Hepatocyte (in vitro differentiated cells): ENCODE data around the gene AP3D1. TPM values are rescaled to one million over a fixed set of nuclear protein-coding genes. Genes with fewer than 3 reads are reported as not detected.

Source experiments
- DNase-seq: peaks from one replicate; pipeline ENCODE4 v3.0.0-alpha.2; 2016; ENCODE audit warnings: low spot score
- H2AFZ ChIP-seq: fragments of 200-600 bp; sonication (generic); 2 replicates; pipeline ENCODE4 v1.6.0; 2016; ENCODE audit warnings: antibody characterized with exemption, mild to moderate bottlenecking
- H3K27ac ChIP-seq: fragments of 200-600 bp; sonication (generic); 2 replicates; pipeline ENCODE4 v1.5.1; 2016; ENCODE audit warnings: mild to moderate bottlenecking
- H3K27me3 ChIP-seq: fragments of 200-600 bp; sonication (generic); 2 replicates; pipeline ENCODE4 v1.6.1; 2016
- H3K36me3 ChIP-seq: fragments of 200-600 bp; sonication (generic); replicated peaks from 2 replicates; pipeline ENCODE4 v1.5.1; 2016; ENCODE audit warnings: low read depth; ENCODE audit not compliant: insufficient read depth
- H3K4me1 ChIP-seq: fragments of 200-600 bp; sonication (generic); 2 replicates; pipeline ENCODE4 v1.5.1; 2016; ENCODE audit warnings: mild to moderate bottlenecking, moderate library complexity; ENCODE audit not compliant: insufficient read depth
- H3K4me2 ChIP-seq: fragments of 200-600 bp; sonication (generic); 2 replicates; pipeline ENCODE4 v1.6.0; 2016
- H3K4me3 ChIP-seq: fragments of 200-600 bp; sonication (generic); 2 replicates; pipeline ENCODE4 v1.5.1; 2016; ENCODE audit warnings: mild to moderate bottlenecking
- H3K79me2 ChIP-seq: fragments of 200-600 bp; sonication (generic); 2 replicates; pipeline ENCODE4 v1.6.0; 2017; ENCODE audit warnings: mild to moderate bottlenecking
- H3K9me2 ChIP-seq: fragments of 200-600 bp; sonication (generic); replicated peaks from 2 replicates; pipeline ENCODE4 v1.6.0; 2017; ENCODE audit warnings: mild to moderate bottlenecking; ENCODE audit not compliant: insufficient read depth
- H3K9me3 ChIP-seq: fragments of 200-600 bp; sonication (generic); 2 replicates; pipeline ENCODE4 v1.5.1; 2016; ENCODE audit warnings: low read depth, mild to moderate bottlenecking
- H4K20me1 ChIP-seq: fragments of 200-600 bp; sonication (generic); 2 replicates; pipeline ENCODE4 v1.6.0; 2016; ENCODE audit warnings: mild to moderate bottlenecking; ENCODE audit not compliant: insufficient read depth, poor library complexity, severe bottlenecking
- CTCF ChIP-seq: fragments of 200-600 bp; sonication (generic); IDR thresholded peaks from 2 replicates; pipeline ENCODE4 v1.5.1; 2016; ENCODE audit warnings: antibody characterized with exemption, mild to moderate bottlenecking; ENCODE audit not compliant: poor library complexity
- EZH2 ChIP-seq: fragments of 200-600 bp; sonication (generic); IDR thresholded peaks from 2 replicates; pipeline ENCODE4 v1.6.1; 2016; ENCODE audit warnings: antibody characterized with exemption, mild to moderate bottlenecking, borderline replicate concordance
- EZH2phosphoT487 ChIP-seq: fragments of 200-600 bp; sonication (generic); IDR thresholded peaks from one replicate; pipeline ENCODE4 v1.6.1; 2018; ENCODE audit warnings: antibody characterized with exemption, mild to moderate bottlenecking, low read depth, moderate library complexity; ENCODE audit not compliant: unreplicated experiment, severe bottlenecking
- WGBS: methylation state at CpG from one replicate; pipeline ENCODE4 v1.1.6; 2016; ENCODE audit warnings: low lambda C conversion rate; ENCODE audit errors: missing lambda C conversion rate; 5-methylcytosine and 5-hydroxymethylcytosine counted together
- polyA plus RNA-seq: library from polyadenylated mRNA; unstranded; fragments of >200 nt; fragmentation: Nextera tagmentation; extraction: Ambion mirVana; gene quantifications from 2 replicates; pipeline ENCODE4 v1.2.1, GENCODE V29; 2016
- total RNA-seq: library from RNA; depleted of rRNA; stranded (reverse); fragments of >200 nt; gene quantifications from 2 replicates; pipeline ENCODE4 v1.2.3, GENCODE V29; 2014

Gene AP3D1
- total and polyA plus RNA-seq, 2 experiments from 2014 or later = 102 to 108 TPM

- H2AFZ ChIP-seq = no peak overlapping the region
- no peaks in the 10 kb centered on the region for H4K20me1 ChIP-seq
- H3K27ac ChIP-seq = no peak overlapping the region
- no peaks in the 10 kb centered on the region for H3K27me3 ChIP-seq
- WGBS = 97% methylated on average over 31 of the region's 32 CpGs
- no peaks in the 10 kb centered on the region for H3K4me1 ChIP-seq
- no peak overlapping the region for H3K4me2 ChIP-seq
- H3K36me3 ChIP-seq = no peaks in the 10 kb centered on the region
- H3K79me2 ChIP-seq = no peaks in the 10 kb centered on the region
- no peak overlapping the region for H3K4me3 ChIP-seq
- no peaks in the 10 kb centered on the region for H3K9me2 ChIP-seq
- TF ChIP-seq CTCF (no peak), EZH2phosphoT487 (no peak), EZH2 (no peak)
- DNase-seq = no peak
- no peaks in the 10 kb centered on the region for H3K9me3 ChIP-seq
Measured at GRCh38 chr19:2072757-2073551, 78.4 kb downstream of the AP3D1 start.

- Histone ChIP-seq H3K27ac (no peak overlapping the region), H2AFZ (no peak overlapping the region)
Measured at GRCh38 chr19:2070986-2071673, 80.2 kb downstream of the AP3D1 start.

GRCh38 chr19:2070436-2070827, 80.9 kb downstream of the AP3D1 start:
- WGBS = 94% methylated on average over 10 of the region's 10 CpGs
- no peak overlapping the region for H3K27ac ChIP-seq

More at GRCh38 chr19:2070986-2071673, 80.2 kb downstream of the AP3D1 start:
- WGBS = 91% methylated on average over 19 of the region's 19 CpGs
- Histone ChIP-seq H3K4me2 (no peak overlapping the region), H3K27me3 (no peaks in the 10 kb centered on the region), H3K9me3 (no peaks in the 10 kb centered on the region), H3K4me3 (no peak overlapping the region), H4K20me1 (no peaks in the 10 kb centered on the region), H3K36me3 (no peaks in the 10 kb centered on the region), H3K9me2 (no peaks in the 10 kb centered on the region), H3K4me1 (peaks cover 8% of the 10 kb centered on the region), H3K79me2 (no peaks in the 10 kb centered on the region)
- no peak for DNase-seq
- TF ChIP-seq EZH2phosphoT487 (no peak), EZH2 (no peak), CTCF (no peak)

More at GRCh38 chr19:2070436-2070827, 80.9 kb downstream of the AP3D1 start:
- Histone ChIP-seq H3K4me2 (no peak overlapping the region), H3K27me3 (no peaks in the 10 kb centered on the region), H3K79me2 (no peaks in the 10 kb centered on the region), H4K20me1 (no peaks in the 10 kb centered on the region), H3K9me2 (no peaks in the 10 kb centered on the region), H3K36me3 (no peaks in the 10 kb centered on the region), H3K4me3 (no peak overlapping the region), H2AFZ (no peak overlapping the region), H3K4me1 (peaks cover 8% of the 10 kb centered on the region), H3K9me3 (no peaks in the 10 kb centered on the region)
- DNase-seq = no peak
- TF ChIP-seq EZH2 = no peak
- TF ChIP-seq CTCF = no peak
- TF ChIP-seq EZH2phosphoT487 = no peak
